Camera-type eye (tissue), 1 donor: ENCODE data around the gene BHLHA9. TPM values are rescaled to one million over a fixed set of nuclear protein-coding genes. Genes with fewer than 3 reads are reported as not detected.

Experiments used
- total RNA-seq: library from RNA; depleted of rRNA; stranded (reverse); fragments of >200 nt; gene quantifications from one replicate; pipeline ENCODE4 v1.2.3, GENCODE V29; 2014

The BHLHA9 gene
- total RNA-seq = not detected

DNA sequence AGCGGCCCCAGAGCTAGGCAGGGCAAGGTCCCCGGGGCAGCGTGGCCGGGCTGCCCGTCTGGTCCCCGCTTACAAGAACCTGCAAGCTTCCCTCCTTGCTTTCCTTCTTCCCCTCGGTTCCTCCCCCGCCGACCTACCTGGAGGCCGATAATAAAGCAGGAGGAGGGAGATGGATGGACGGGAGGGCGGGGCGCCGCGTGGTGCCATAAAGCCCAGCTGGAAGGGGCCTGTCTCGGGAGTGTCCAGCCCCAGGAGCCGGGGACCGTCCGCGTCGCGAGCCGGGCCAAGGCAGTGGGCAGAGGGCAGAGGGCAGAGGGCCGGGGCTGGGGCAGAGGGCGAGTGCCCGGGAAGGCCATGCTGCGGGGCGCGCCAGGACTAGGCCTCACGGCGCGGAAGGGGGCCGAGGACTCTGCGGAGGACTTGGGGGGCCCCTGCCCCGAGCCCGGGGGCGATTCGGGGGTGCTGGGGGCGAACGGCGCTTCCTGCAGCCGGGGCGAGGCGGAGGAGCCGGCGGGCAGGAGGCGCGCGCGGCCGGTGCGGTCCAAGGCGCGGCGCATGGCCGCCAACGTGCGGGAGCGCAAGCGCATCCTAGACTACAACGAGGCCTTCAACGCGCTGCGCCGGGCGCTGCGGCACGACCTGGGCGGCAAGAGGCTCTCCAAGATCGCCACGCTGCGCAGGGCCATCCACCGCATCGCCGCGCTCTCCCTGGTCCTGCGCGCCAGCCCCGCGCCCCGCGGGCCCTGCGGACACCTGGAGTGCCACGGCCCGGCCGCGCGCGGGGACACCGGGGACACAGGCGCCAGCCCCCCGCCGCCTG is at the start of gene BHLHA9:
Gene BHLHA9, plus strand, starts transcription at position 235 of the 820 bp plus-strand sequence. Its CDS starts 120 bp downstream, at position 355.

Other genes starting within 250 kb of the BHLHA9 start
- 105 TPM for gene ABR, start 90.5 kb upstream of the BHLHA9 start, total RNA-seq
- 0.82 TPM for gene TRARG1, start 9.2 kb downstream of the BHLHA9 start, total RNA-seq
- gene YWHAE, start 129.8 kb downstream of the BHLHA9 start, total RNA-seq = 1,088 TPM
- gene CRK, start 185.8 kb downstream of the BHLHA9 start, total RNA-seq = 89.7 TPM
- 69.0 TPM for gene MYO1C, start 222.2 kb downstream of the BHLHA9 start, total RNA-seq
- 74.9 TPM for gene INPP5K, start 246.2 kb downstream of the BHLHA9 start, total RNA-seq